GM18907 (cell line): ENCODE data around the gene ARHGAP36.

Experiments used
- ATAC-seq: cut with Tn5 transposase; IDR thresholded peaks from one replicate; pipeline ENCODE4 v1.9.1; 2021; ENCODE audit warnings: mild to moderate bottlenecking, moderate library complexity; ENCODE audit not compliant: unreplicated experiment

Gene ARHGAP36

GRCh38 chrX:131068945-131069719 lies 11.0 kb downstream of the ARHGAP36 start:
- ATAC-seq, result no peak

- ATAC-seq, result no peak
These were observed 14.9 kb downstream of the ARHGAP36 start for GRCh38 chrX:131072871-131073571.

- no peak for ATAC-seq
These were observed 15.5 kb downstream of the ARHGAP36 start for GRCh38 chrX:131073607-131074006.

- ATAC-seq, result no peak
These were observed 23.9 kb downstream of the ARHGAP36 start for GRCh38 chrX:131081772-131082740.

- ATAC-seq, result no peak
These were observed 25.5 kb downstream of the ARHGAP36 start for GRCh38 chrX:131083510-131084142.

- no peak for ATAC-seq
These were observed 26.0 kb downstream of the ARHGAP36 start for GRCh38 chrX:131084145-131084544.

- no peak for ATAC-seq
These were observed 78.6 kb downstream of the ARHGAP36 start for GRCh38 chrX:131136776-131137175.

GRCh38 chrX:131139072-131139471 lies 80.9 kb downstream of the ARHGAP36 start:
- ATAC-seq, result no peak
